Astrocyte of the spinal cord (primary cell): Measurements from ENCODE around the gene PLA2R1.

Experiments used
- DNase-seq: peaks from one replicate; pipeline ENCODE4 v3.0.0; 2011; ENCODE audit warnings: low read depth, low spot score
- H3K4me3 ChIP-seq: 2 replicates; pipeline ENCODE4 v1.5.1; 2011; ENCODE audit warnings: low read depth, mild to moderate bottlenecking, low read length, moderate library complexity
- CTCF ChIP-seq: IDR thresholded peaks from 2 replicates; pipeline ENCODE4 v1.5.1; 2012; ENCODE audit warnings: low read depth, mild to moderate bottlenecking, low read length, inconsistent platforms
- in situ Hi-C: cut with HindIII; loops from 2 replicates; pipeline ENCODE4 v1.10.0; 2017; ENCODE audit warnings: low sequenced_read_pairs

Gene PLA2R1

DNA sequence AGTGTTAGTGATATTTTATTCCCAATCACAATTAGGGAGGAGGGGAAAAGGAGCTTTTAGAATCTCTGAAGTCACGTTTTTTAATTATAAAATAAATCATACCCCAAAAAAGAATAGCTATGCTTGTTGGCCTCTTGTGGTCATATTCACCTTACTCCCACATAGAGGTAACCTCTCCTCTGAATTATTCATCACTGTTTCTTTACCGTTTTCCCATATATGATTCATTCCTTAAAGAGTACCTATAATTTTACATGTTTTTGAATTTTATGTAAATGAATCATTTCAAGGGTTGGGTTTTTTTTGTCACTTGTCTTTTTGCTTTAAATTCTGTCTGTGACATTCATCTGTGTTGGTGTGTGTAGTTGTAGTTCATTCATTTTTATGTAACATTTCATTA, 153.8 kb downstream of the PLA2R1 start:
- no peak for TF ChIP-seq CTCF
- DNase-seq: no peak
- no peak overlapping the region for H3K4me3 ChIP-seq
- in situ Hi-C loops: no loop called here

- in situ Hi-C loops: no loop called here
Observed at GRCh38 chr2:159907909-159908308, 154.5 kb downstream of the PLA2R1 start.

DNA sequence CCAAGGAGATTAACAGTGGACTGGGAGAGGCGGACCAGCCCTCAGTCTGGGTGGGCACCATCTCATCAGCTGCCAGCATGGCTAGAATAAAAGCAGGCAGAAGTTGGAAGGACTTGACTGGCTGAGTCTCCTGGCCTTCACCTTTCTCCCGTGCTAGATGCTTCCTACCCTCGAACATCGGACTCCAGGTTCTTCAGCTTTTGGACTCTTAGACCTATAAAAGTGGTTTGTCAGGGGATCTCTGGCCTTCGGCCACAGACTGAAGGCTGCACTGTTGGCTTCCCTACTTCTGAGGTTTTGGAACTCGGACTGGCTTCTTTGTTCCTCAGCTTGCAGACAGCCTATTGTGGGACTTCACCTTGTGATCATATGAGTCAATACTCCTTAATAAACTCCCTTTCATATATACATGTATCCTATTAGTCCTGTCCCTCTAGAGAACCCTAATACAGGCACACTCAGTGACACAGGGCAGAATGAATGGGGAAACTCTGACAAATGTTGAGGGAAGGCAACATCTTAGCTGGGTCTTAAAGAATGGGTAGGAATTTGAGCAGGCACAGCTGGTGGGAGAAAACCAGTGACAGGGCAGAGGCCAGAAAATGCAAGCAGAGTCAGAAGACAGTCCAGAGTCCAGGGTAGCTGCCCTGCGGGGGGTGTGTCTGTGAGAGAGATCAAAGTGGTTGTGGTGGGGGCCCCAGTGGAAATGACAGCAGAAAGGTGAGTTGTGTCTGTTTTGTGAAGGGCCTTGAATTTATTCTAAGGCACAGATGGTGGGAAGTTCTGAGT, 156.3 kb downstream of the PLA2R1 start:
- no peak for DNase-seq
- H3K4me3 ChIP-seq: no peak overlapping the region
- no peak for TF ChIP-seq CTCF
- in situ Hi-C loops: no loop called here

More at GRCh38 chr2:159907909-159908308, 154.5 kb downstream of the PLA2R1 start:
- no peak overlapping the region for H3K4me3 ChIP-seq
- no peak for TF ChIP-seq CTCF
- DNase-seq: no peak

DNA sequence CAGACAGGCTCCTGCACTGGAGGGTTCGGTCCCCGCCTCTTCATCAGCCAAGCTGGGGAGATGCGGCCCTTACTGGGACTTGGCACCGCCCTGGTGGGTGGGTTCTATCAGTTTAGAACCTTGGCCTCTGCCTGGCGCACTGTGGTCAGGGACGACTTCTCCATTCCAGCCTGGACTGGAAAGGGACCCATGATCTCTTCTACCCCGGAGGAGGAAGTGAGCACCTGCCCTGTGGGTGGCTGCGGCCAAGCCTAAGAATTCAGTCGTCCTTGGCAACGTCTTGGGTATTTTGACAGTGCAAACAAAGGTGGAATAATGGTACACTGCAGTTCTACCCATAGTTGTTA, 157.5 kb downstream of the PLA2R1 start:
- no peak overlapping the region for H3K4me3 ChIP-seq
- TF ChIP-seq CTCF: no peak
- DNase-seq: no peak
- in situ Hi-C loops: no loop called here

DNA sequence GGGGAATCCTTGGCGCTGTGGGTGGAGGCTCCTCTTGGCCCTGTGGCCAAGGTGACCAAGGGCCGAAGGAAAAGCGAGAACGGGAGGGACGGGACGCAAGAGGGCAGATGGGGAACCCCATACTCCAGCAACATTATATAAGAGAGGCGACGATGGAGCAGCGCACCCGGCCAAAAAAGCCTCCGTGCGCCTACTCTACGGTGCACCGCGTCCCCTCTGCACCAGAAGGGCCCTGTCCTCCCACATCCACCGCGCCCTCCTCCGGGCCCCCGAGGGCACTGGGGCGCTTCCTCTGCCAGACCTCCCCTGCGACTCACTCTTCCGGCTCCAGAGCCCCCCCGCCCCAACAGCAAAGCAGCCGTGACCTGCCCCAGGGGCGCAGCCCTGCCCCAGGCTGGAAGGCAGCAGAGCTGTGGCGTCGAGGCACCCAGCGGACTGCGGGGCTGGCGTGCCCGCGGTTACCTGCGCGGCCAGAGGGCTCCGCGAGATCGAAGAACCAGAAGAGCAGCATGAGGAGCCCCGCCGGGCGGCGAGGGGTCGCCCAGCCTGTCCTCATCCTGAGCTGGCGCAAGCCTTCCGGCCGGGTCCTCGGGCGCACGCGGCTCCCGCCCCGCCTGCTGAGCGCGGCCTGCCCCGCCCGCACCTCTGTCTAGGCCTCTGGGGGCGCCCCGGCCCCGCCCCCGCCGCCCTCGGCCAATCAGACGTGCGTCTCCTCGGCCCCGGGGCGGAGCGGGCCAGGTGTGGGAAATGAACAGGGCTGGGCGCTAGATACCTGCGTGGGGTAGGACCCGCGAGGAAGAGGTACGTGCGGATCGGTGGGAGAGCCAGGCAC, 158.1 kb downstream of the PLA2R1 start, which contains the start of gene LY75:
LY75 (minus strand) TSS at position 630 of the 832 bp plus-strand sequence.
- in situ Hi-C loops: no loop called here
- peak within 1 kb of the TSS; percentile 17 for H3K4me3 ChIP-seq
- no peak for DNase-seq
- TF ChIP-seq CTCF: no peak

DNA sequence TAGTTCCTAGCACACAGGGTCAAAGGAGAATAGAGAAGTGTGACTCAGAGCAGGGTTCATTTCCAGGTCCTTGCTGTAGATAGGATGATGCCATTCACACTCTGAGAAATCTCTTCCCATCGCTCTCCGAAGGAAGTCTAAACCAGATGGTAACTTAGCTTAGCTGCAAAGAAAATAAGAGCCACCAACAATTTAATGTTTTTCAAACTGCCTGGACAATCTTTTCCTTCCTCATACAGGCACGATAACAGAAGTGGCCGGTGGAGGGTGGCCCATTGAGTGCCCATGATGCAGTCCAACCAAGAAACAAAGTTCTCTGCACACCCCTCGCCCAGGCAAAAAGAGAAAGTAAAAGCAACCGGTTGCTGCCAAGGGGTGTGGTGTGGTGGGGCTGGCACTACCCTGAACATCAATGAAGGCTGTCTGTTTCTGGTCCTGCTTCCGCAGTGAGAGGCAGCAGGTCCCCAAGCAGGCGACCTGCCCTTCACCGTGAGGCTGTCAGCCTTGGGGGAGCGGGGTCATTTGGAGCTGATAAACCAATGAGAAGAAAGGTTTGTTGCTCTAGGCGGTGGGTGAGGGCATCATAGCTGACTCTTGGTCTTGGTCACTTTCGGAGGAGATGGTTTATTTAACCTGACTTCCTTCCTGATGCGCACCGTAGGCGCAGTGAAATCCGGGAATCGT, 158.8 kb downstream of the PLA2R1 start:
- peak; percentile 23 for DNase-seq

More for the DNA sequence above, 158.8 kb downstream of the PLA2R1 start:
- in situ Hi-C loops: no loop called here
- H3K4me3 ChIP-seq: peak overlapping the region; percentile 17
- no peak for TF ChIP-seq CTCF
